ENCODE data around the gene ABHD12B. TPM values are rescaled to one million over a fixed set of nuclear protein-coding genes. Genes with fewer than 3 reads are reported as not detected.

ABHD12B gene
- total and polyA plus RNA-seq, 2 of the 13 experiments (the other 11 are each of a cell fraction or from before 2014, with no cell fraction given) = not detected

- TF ChIP-seq ZHX1 (CRISPR knock-in tag; IDR thresholded peaks at IDR 0.05; ENCODE audit: low read depth) = no peak
- no peak for TF ChIP-seq GZF1 (CRISPR knock-in tag; IDR thresholded peaks at IDR 0.05)
- no peak for TF ChIP-seq MED8 (CRISPR knock-in tag; IDR thresholded peaks at IDR 0.05; ENCODE audit: insufficient replicate concordance)
- 0 out of 2 replicates have a peak, but pooled peaks have one; percentile 39 for TF ChIP-seq ZMYM4 (CRISPR knock-in tag; IDR thresholded peaks at IDR 0.05)
- TF ChIP-seq ZNF512 (CRISPR knock-in tag; IDR thresholded peaks at IDR 0.05) = no peak
- TF ChIP-seq ZSCAN22 (CRISPR knock-in tag; IDR thresholded peaks at IDR 0.05) = no peak
- TF ChIP-seq ZNF451 (CRISPR knock-in tag; IDR thresholded peaks at IDR 0.05) = no peak
- no peak for TF ChIP-seq ZNF460 (CRISPR knock-in tag; IDR thresholded peaks at IDR 0.05; ENCODE audit: borderline replicate concordance)
- peak; percentile 87 for TF ChIP-seq ARID5B (CRISPR knock-in tag; IDR thresholded peaks at IDR 0.05)
- no peak for TF ChIP-seq RBAK (CRISPR knock-in tag; IDR thresholded peaks at IDR 0.05)
- no peak for TF ChIP-seq ZNF773 (CRISPR knock-in tag; IDR thresholded peaks at IDR 0.05; ENCODE audit: borderline replicate concordance)
- no peak for TF ChIP-seq CEBPZ (IDR thresholded peaks at IDR 0.05; ENCODE audit: low read length)
- no peak for TF ChIP-seq MLLT10 (CRISPR knock-in tag; IDR thresholded peaks at IDR 0.05)
- peak; percentile 57 to 90; a peak in 3 of 4 replicates for TF ChIP-seq EP300 (IDR thresholded peaks at IDR 0.05; ENCODE audit: low read depth in 2 of 2, low read length in 2 of 2)
- peak; percentile 81 for TF ChIP-seq EP300 (CRISPR knock-in tag; IDR thresholded peaks at IDR 0.05; ENCODE audit: borderline replicate concordance)
- no peak for TF ChIP-seq E2F1 (CRISPR knock-in tag; IDR thresholded peaks at IDR 0.05)
Observed at GRCh38 chr14:50875359-50876070, 3.7 kb downstream of the ABHD12B start (continued).
